NCI-H748 (cell line): ENCODE measurements around the gene PPL.

Source experiments
- DNase-seq: peaks from one replicate; lab custom pipeline; 2025; ENCODE audit not compliant: unreplicated experiment; lab: John Stamatoyannopoulos, UW

The PPL gene

DNA sequence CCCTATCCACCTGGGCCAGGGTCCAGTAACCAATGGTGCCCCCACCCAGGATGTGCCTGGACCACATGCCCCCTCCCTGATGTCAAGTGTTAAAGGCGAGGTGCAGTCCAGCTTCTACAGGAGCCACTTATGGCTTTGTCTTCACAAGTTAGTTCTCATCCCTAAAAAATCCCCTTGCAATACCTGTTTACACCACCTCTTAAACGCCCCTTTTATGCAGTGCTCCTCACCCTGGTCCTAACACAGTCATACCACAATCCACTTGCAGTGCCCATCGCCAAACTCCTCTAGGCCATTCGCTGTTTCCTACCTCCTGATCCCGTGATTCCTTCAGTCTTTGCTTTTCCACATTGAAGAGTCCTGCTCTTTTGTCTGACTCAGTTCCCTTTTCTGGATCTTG lies 97.0 kb downstream of the PPL start:
- DNase-seq: no peak

- DNase-seq: no peak
Measured at GRCh38 chr16:4837733-4838501, 99.0 kb downstream of the PPL start.

DNA sequence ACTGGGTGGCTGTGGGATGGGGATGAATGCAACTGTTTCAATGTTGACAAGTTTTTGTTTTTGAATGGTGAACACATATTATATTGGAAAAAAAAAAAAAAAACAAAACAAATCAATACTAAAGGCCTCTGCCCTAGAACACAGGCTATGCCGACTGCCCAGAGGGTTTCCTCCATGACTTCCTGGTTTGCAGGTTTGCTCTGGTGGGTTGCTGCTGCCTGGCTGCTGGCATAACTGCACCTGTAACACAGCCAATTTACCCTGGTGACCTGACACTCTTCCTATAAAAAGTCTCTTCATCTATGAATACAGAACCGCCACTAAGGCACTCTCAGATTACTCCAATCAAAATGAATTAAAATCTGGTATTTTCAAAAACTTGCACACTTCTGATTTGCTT lies 100.2 kb downstream of the PPL start:
- DNase-seq: no peak

DNA sequence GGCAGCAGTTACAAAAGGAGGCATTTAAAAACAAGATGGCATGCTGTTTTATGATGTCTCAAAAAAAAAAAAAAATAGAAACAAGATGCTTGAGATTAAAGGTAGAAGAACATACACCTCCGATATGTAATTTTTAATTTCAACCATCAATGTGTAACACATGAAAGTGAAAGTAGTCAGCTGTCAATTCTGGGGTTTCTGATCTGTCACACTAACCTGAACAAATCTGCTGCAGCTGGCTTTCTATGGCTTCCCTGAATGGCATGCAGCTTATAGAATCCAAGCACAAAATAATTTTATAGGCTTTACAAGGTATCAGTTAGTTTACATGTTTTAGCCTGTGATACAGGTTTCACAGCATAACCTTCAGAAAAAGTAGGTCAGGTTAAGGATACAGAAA lies 103.4 kb downstream of the PPL start:
- DNase-seq: no peak

DNA sequence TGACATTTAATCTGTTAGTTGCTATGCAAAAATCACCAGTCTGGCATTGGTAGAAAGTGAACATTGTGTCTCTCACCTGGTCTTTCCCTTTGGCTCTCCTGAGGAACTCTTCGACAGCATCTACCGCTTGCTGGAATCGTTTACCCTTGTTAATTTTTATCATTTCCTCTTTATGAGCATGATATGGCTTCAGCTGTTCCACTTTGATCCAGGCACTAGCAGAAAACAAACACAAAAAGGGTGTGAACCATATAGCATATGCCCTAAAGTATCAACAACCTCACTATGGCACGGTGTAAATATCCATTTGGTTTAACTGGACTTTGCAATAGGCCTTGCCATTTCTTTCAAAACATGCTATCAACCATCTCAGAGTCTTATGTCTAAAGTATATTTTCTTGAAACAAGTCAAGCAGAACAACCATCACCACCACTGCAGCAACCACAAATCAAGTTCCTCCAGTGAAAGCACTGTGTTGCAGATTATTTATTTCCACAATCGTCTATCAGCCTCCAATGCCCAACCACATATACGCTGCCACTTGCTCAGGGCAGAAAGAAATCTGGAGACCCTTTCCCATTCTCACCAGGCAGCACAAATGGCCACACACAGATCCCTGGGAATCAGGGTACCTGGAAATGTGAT lies 104.1 kb downstream of the PPL start:
- no peak for DNase-seq
